ENCODE measurements around the gene PHF2. TPM values are rescaled to one million over a fixed set of nuclear protein-coding genes. Genes with fewer than 3 reads are reported as not detected.

PHF2 gene
- total and polyA plus RNA-seq, 2 experiments from 2014 or later: 4.3 to 11.8 TPM

DNA sequence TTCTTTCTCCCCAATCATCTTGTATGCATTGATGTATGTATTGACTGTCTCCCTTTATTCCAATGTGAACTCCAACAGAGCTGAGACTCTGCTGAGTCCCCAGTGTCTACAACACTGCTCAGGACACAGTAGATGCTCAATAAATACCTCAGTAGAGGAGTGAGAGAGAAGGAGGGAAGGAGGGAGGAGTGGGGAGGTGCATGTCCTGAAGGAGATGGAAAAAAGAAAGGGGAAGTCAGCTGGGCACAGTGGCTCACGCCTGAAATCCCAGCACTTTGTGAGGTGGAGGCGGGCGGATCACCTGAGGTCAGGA, 2.9 kb upstream of the PHF2 start (continued):
- TF ChIP-seq, protein P1, sequence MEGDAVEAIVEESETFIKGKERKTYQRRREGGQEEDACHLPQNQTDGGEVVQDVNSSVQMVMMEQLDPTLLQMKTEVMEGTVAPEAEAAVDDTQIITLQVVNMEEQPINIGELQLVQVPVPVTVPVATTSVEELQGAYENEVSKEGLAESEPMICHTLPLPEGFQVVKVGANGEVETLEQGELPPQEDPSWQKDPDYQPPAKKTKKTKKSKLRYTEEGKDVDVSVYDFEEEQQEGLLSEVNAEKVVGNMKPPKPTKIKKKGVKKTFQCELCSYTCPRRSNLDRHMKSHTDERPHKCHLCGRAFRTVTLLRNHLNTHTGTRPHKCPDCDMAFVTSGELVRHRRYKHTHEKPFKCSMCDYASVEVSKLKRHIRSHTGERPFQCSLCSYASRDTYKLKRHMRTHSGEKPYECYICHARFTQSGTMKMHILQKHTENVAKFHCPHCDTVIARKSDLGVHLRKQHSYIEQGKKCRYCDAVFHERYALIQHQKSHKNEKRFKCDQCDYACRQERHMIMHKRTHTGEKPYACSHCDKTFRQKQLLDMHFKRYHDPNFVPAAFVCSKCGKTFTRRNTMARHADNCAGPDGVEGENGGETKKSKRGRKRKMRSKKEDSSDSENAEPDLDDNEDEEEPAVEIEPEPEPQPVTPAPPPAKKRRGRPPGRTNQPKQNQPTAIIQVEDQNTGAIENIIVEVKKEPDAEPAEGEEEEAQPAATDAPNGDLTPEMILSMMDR (conservative IDR thresholded peaks at IDR 0.05; ENCODE audit: low read depth in 2 of 2): no peak
- no peak for TF ChIP-seq JUNB (IDR thresholded peaks at IDR 0.05; ENCODE audit: unreplicated experiment)
- TF ChIP-seq POLR2AphosphoS5 (IDR thresholded peaks at IDR 0.05; ENCODE audit: low read depth): no peak
- no peak for TF ChIP-seq ZNF462 (CRISPR knock-in tag; IDR thresholded peaks at IDR 0.05)

- ATAC-seq (no peak), DNase-seq (ENCODE audit: low spot score) (no peak)
- Mint-ChIP-seq H3K4me1 (peaks cover 23% of the 10 kb centered on the region), H3K27ac (no peak overlapping the region), H3K27me3 (ENCODE audit: insufficient read depth, low read depth, poor library complexity) (peaks cover 28% of the 10 kb centered on the region), H3K4me3 (peak overlapping the region; percentile 88; the same call in 1 of the 3 replicates), H3K36me3 (ENCODE audit: low read depth) (peaks cover 12% of the 10 kb centered on the region; the same call in 2 of the 3 replicates), H3K9me3 (peaks cover 7% of the 10 kb centered on the region; the same call in 2 of the 3 replicates)
- Histone ChIP-seq H3F3A (replicated peaks; ENCODE audit: low read depth) (peaks cover 6% of the 10 kb centered on the region; the same call in 1 of the 2 replicates), H3K4me1 (ENCODE audit: insufficient read depth) (peaks cover 24% of the 10 kb centered on the region), H3K27me3 (ENCODE audit: insufficient read depth) (peaks cover 23% of the 10 kb centered on the region; the same call in 1 of the 2 replicates), H3K4me2 (peak overlapping the region; percentile 99), H3K36me3 (ENCODE audit: insufficient read depth) (no peaks in the 10 kb centered on the region), H4K20me1 (replicated peaks; ENCODE audit: insufficient read depth) (peaks cover 5% of the 10 kb centered on the region; the same call in 1 of the 2 replicates), H3K79me2 (replicated peaks; ENCODE audit: insufficient read depth) (peaks cover 6% of the 10 kb centered on the region), H3K4me3 (peak overlapping the region; percentile 83), H3K27ac (ENCODE audit: low read depth) (no peak overlapping the region), H2AFZ (no peak overlapping the region), H3K9me2 (ENCODE audit: insufficient read depth) (no peaks in the 10 kb centered on the region)
- TF ChIP-seq STAT1 (IDR thresholded peaks at IDR 0.05; ENCODE audit: unreplicated experiment) (no peak), EZH2 (IDR thresholded peaks at IDR 0.05; ENCODE audit: low read depth, unreplicated experiment) (no peak), ZNF462 (CRISPR knock-in tag; IDR thresholded peaks at IDR 0.05) (no peak)
Measured at GRCh38 chr9:93574091-93574899, 2.1 kb upstream of the PHF2 start.
